ENCODE measurements around the gene CACNA1D. TPM values are rescaled to one million over a fixed set of nuclear protein-coding genes. Genes with fewer than 3 reads are reported as not detected.

Gene CACNA1D
- total RNA-seq, 4 donors from 2014 or later: 12.7 to 98.9 (median 25.0) TPM

DNA sequence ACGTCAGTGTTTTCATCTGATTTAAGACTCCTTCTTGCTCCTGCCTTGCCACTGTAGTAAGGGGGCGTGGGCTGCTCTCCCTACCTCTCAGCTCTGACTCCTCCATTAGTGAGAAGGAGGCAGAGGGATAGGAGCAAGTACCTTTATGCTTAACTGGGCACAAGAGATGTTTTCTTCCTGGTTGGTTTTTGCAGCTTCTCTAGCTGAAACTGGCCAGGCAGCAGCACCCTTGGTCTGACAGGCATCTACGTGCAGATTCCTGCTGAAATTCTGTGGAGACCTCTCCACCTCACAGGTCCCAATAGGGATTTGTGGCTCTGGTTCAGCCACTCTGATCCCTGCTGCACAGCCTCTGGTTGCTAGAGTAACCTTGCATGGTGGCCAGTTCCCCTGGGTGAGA, 132.5 kb downstream of the CACNA1D start:
- Histone ChIP-seq H3K4me3 (no peak overlapping the region), H3K27ac (no peak overlapping the region), H3K36me3 (no peaks in the 10 kb centered on the region), H3K27me3 (no peaks in the 10 kb centered on the region), H3K9me3 (no peaks in the 10 kb centered on the region), H3K4me1 (peaks cover 0 to 4% (median 0%) of the 10 kb centered on the region in 4 donors)
- intact Hi-C loops (cut with DNase I; ENCODE audit: low total_unique reads): no loop called here
- DNase-seq: no peak
- TF ChIP-seq POLR2AphosphoS5 (IDR thresholded peaks at IDR 0.05) (no peak), EP300 (IDR thresholded peaks at IDR 0.05; ENCODE audit: low read depth) (no peak), POLR2A (IDR thresholded peaks at IDR 0.05) (no peak), CTCF (IDR thresholded peaks at IDR 0.05) (no peak)
- in situ Hi-C loops (cut with MboI; ENCODE audit: low pct_ligation_motif_present in 1 of 4, low pct_unique_long_range_greater_than_20kb in 1 of 4, low sequenced_read_pairs in 3 of 4): no loop called here
- WGBS, 2 donors (ENCODE audit: low coverage in 1 of 2): 83% methylated on average over 3 of the region's 3 CpGs; no CpG with 5 or more reads in 1 of the 2 donors

DNA sequence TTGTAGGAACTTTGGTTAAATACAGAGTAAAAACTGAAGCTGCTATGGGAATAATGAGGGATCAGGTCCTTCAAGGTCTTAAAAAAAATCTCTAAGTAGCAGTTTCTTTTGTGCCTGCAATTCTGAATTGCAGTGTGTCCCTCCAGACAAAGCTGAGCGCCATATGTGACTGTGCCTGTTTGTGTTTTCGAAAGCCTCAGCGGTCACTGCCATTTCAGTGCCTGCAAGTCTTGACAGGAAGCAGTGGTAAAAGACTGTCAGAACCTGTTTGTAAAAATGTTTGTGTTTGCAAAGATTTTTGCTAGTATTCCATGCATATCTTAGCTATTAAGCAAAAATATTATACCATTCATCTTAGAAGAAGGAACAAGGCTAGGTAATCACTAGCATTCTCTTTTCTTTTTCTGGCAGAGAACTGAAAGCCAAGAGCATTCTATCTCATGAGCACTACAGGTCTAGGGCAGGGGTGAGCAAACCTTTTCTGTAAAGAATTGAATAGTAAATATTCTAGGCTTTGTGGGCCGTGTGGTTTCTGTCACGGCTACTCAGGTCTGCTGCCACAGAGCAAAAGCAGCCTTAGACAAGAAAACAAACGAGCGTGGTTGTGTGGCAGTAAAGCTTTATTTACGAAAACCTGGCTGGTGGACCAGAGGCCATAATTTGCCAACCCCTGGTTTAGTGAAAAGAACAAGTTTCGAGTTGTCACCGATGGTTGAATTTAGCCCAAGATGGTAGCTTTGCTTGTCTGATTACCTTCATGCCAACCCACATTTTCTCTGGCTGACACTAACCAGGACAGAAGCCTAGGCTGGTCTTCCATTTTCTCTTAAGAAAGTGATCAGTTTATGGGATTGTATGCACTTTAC, 134.4 kb downstream of the CACNA1D start:
- Histone ChIP-seq H3K27me3 (no peaks in the 10 kb centered on the region), H3K36me3 (no peaks in the 10 kb centered on the region), H3K4me3 (no peak overlapping the region), H3K4me1 (peaks cover 0 to 4% (median 0%) of the 10 kb centered on the region in 4 donors), H3K9me3 (no peaks in the 10 kb centered on the region), H3K27ac (no peak overlapping the region)
- no peak for TF ChIP-seq EP300 (IDR thresholded peaks at IDR 0.05; ENCODE audit: low read depth)
- TF ChIP-seq POLR2AphosphoS5 (IDR thresholded peaks at IDR 0.05): no peak
- no peak for TF ChIP-seq POLR2A (IDR thresholded peaks at IDR 0.05)
- TF ChIP-seq CTCF (IDR thresholded peaks at IDR 0.05): no peak
- intact Hi-C loops (cut with DNase I; ENCODE audit: low total_unique reads): no loop called here
- in situ Hi-C loops (cut with MboI; ENCODE audit: low pct_ligation_motif_present in 1 of 4, low pct_unique_long_range_greater_than_20kb in 1 of 4, low sequenced_read_pairs in 3 of 4): no loop called here
- DNase-seq: no peak
- WGBS, 2 donors (ENCODE audit: low coverage in 1 of 2): 59 to 69% methylated on average over 5 to 10 of the region's 10 CpGs

- TF ChIP-seq POLR2AphosphoS5 (IDR thresholded peaks at IDR 0.05) (no peak), POLR2A (IDR thresholded peaks at IDR 0.05) (no peak), CTCF (IDR thresholded peaks at IDR 0.05) (no peak), EP300 (IDR thresholded peaks at IDR 0.05; ENCODE audit: low read depth) (no peak)
- in situ Hi-C loops (cut with MboI; ENCODE audit: low pct_ligation_motif_present in 1 of 4, low pct_unique_long_range_greater_than_20kb in 1 of 4, low sequenced_read_pairs in 3 of 4) (no loop called here), intact Hi-C loops (cut with DNase I; ENCODE audit: low total_unique reads) (no loop called here)
- DNase-seq: no peak
- Histone ChIP-seq H3K9me3 (no peaks in the 10 kb centered on the region), H3K4me1 (peaks cover 0 to 4% (median 0%) of the 10 kb centered on the region in 4 donors), H3K27me3 (no peaks in the 10 kb centered on the region), H3K36me3 (no peaks in the 10 kb centered on the region), H3K4me3 (no peak overlapping the region), H3K27ac (no peak overlapping the region)
- WGBS, 2 donors (ENCODE audit: low coverage in 1 of 2): 67% methylated on average over 2 of the region's 2 CpGs; no CpG with 5 or more reads in 1 of the 2 donors
Observed at GRCh38 chr3:53629402-53629723, 135.0 kb downstream of the CACNA1D start.

GRCh38 chr3:53630547-53630946, 136.1 kb downstream of the CACNA1D start:
- H3K9me3 ChIP-seq: no peaks in the 10 kb centered on the region
- WGBS, 2 donors (ENCODE audit: low coverage in 1 of 2): 29 to 59% methylated on average over 1 to 3 of the region's 3 CpGs
- in situ Hi-C loops (cut with MboI; ENCODE audit: low pct_ligation_motif_present in 1 of 4, low pct_unique_long_range_greater_than_20kb in 1 of 4, low sequenced_read_pairs in 3 of 4): no loop called here
- TF ChIP-seq POLR2A (IDR thresholded peaks at IDR 0.05): no peak
- no peak for TF ChIP-seq POLR2AphosphoS5 (IDR thresholded peaks at IDR 0.05)
- TF ChIP-seq EP300 (IDR thresholded peaks at IDR 0.05; ENCODE audit: low read depth): no peak
- TF ChIP-seq CTCF (IDR thresholded peaks at IDR 0.05): no peak
- intact Hi-C loops (cut with DNase I; ENCODE audit: low total_unique reads): no loop called here
- no peaks in the 10 kb centered on the region for H3K36me3 ChIP-seq
- H3K4me3 ChIP-seq: no peak overlapping the region
- DNase-seq: no peak
- peaks cover 0 to 4% (median 0%) of the 10 kb centered on the region in 4 donors for H3K4me1 ChIP-seq
- no peaks in the 10 kb centered on the region for H3K27me3 ChIP-seq
- no peak overlapping the region for H3K27ac ChIP-seq
